Neural crest cell (in vitro differentiated cells): Measurements from ENCODE around the gene STXBP2. TPM values are rescaled to one million over a fixed set of nuclear protein-coding genes. Genes with fewer than 3 reads are reported as not detected.

Experiments used
- DNase-seq: peaks from one replicate; pipeline ENCODE4 v3.0.0; 2021; ENCODE audit warnings: low read depth, mixed read lengths, low spot score
- H3K27ac Mint-ChIP-seq: one replicate; pipeline ENCODE4 v1.8.0; 2021; ENCODE audit warnings: mild to moderate bottlenecking, mixed read lengths; ENCODE audit not compliant: unreplicated experiment
- H3K27me3 Mint-ChIP-seq: 2 replicates; pipeline ENCODE4 v1.8.0; 2021; ENCODE audit warnings: low read depth, mild to moderate bottlenecking, mixed read lengths
- H3K36me3 Mint-ChIP-seq: 2 replicates; pipeline ENCODE4 v1.8.0; 2021; ENCODE audit warnings: low read depth, mild to moderate bottlenecking, mixed read lengths
- H3K4me1 Mint-ChIP-seq: 2 replicates; pipeline ENCODE4 v1.8.0; 2021; ENCODE audit warnings: mixed read lengths
- H3K4me3 Mint-ChIP-seq: one replicate; pipeline ENCODE4 v1.8.0; 2021; ENCODE audit warnings: mild to moderate bottlenecking, mixed read lengths
- H3K9me3 Mint-ChIP-seq: 2 replicates; pipeline ENCODE4 v1.8.0; 2021; ENCODE audit warnings: mixed read lengths
- total RNA-seq: library from RNA; stranded (reverse); gene quantifications from 2 replicates; pipeline ENCODE4 v1.2.1, GENCODE V29; 2021
- TF ChIP-seq, protein P1 (sequence below): fragments of 200-600 bp; sonication (generic); conservative IDR thresholded peaks from 2 replicates; pipeline ENCODE4 v1.5.0; 2021; ENCODE audit warnings: antibody characterized with exemption, mild to moderate bottlenecking

The STXBP2 gene
- total RNA-seq, 1 donor from 2014 or later = 4.6 TPM

DNA sequence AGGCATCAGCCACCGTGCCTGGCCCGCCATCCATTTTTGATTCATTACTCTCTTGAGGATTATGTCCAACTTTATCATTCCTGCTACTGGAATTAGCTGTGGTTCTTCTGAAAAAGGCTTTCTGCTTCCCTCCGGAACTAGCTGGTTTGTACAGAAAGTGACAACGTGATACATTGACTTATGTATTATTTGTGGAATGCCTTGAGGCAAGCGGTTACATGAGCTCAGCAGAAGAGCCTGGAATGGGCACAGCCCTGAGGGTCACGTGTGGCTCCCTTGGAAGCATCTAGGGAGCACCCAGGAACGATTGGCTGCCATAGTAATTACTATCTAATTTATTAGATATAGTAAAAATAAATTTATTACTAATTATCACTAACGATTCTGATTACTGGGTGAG, 17.5 kb downstream of the STXBP2 start:
- H3K36me3 Mint-ChIP-seq = no peaks in the 10 kb centered on the region
- no peak overlapping the region for H3K27ac Mint-ChIP-seq
- no peak overlapping the region for H3K4me3 Mint-ChIP-seq
- H3K27me3 Mint-ChIP-seq = peaks cover 40% of the 10 kb centered on the region
- TF ChIP-seq, protein P1, sequence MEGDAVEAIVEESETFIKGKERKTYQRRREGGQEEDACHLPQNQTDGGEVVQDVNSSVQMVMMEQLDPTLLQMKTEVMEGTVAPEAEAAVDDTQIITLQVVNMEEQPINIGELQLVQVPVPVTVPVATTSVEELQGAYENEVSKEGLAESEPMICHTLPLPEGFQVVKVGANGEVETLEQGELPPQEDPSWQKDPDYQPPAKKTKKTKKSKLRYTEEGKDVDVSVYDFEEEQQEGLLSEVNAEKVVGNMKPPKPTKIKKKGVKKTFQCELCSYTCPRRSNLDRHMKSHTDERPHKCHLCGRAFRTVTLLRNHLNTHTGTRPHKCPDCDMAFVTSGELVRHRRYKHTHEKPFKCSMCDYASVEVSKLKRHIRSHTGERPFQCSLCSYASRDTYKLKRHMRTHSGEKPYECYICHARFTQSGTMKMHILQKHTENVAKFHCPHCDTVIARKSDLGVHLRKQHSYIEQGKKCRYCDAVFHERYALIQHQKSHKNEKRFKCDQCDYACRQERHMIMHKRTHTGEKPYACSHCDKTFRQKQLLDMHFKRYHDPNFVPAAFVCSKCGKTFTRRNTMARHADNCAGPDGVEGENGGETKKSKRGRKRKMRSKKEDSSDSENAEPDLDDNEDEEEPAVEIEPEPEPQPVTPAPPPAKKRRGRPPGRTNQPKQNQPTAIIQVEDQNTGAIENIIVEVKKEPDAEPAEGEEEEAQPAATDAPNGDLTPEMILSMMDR = no peak
- H3K4me1 Mint-ChIP-seq = peaks cover 13% of the 10 kb centered on the region
- H3K9me3 Mint-ChIP-seq = no peaks in the 10 kb centered on the region
- DNase-seq = no peak

DNA sequence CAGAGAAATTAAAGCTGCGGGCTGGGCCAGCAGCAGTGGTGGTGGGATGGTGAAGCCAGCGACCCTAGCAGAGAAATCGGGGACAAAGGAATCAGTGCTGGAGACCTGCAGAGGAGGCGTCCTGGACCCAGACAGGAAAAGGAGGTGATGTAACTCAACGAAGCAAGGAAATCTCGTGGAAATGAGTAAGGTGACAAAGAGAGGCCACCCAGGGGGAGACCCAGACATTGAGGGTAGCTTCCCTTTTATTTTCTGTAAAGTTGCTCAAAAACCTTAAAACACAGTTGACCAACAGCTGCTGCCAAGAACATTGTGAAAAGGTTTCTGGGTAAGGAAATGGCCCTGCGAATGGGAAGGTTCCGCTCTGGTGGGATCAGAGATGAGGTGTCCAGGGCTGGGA, 18.7 kb downstream of the STXBP2 start:
- H3K36me3 Mint-ChIP-seq = no peaks in the 10 kb centered on the region
- TF ChIP-seq, protein P1 = no peak
- H3K27ac Mint-ChIP-seq = no peak overlapping the region
- DNase-seq = no peak
- H3K4me1 Mint-ChIP-seq = peaks cover 13% of the 10 kb centered on the region
- H3K9me3 Mint-ChIP-seq = no peaks in the 10 kb centered on the region
- H3K27me3 Mint-ChIP-seq = peaks cover 35% of the 10 kb centered on the region
- H3K4me3 Mint-ChIP-seq = no peak overlapping the region

DNA sequence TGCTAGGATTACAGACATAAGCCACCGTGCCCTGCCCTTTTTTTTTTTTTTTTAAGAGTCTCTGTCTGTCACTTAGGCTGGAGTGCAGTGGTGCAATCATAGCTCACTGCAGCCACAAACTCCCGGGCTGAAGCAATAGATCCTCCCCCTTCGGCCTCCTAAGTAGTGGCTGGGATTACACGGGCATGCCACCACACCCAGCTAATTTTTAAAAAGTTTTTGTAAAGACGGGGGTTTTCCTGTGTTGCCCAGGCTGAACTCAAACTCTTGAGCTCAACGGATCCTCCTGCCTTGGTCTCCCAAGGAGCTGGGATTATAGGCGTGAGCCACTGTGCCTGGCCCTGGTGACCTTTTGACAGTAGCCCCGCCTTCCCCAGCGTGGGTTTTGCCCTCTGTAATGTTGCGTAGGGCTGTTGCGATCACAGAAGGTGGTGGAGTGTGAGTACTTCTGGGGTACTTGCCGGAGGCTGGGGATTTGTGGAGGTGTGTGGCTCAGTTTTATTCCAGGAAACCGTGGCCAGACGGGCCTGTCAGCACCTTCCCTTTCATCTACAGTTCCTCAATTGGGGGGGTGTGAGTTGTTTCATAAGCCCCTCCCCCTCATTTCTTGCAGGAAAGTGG, 20.3 kb downstream of the STXBP2 start:
- peaks cover 10% of the 10 kb centered on the region for H3K4me1 Mint-ChIP-seq
- no peaks in the 10 kb centered on the region for H3K36me3 Mint-ChIP-seq
- peaks cover 28% of the 10 kb centered on the region for H3K27me3 Mint-ChIP-seq
- H3K9me3 Mint-ChIP-seq = no peaks in the 10 kb centered on the region
- no peak overlapping the region for H3K4me3 Mint-ChIP-seq
- TF ChIP-seq, protein P1 = no peak
- DNase-seq = no peak
- H3K27ac Mint-ChIP-seq = no peak overlapping the region

DNA sequence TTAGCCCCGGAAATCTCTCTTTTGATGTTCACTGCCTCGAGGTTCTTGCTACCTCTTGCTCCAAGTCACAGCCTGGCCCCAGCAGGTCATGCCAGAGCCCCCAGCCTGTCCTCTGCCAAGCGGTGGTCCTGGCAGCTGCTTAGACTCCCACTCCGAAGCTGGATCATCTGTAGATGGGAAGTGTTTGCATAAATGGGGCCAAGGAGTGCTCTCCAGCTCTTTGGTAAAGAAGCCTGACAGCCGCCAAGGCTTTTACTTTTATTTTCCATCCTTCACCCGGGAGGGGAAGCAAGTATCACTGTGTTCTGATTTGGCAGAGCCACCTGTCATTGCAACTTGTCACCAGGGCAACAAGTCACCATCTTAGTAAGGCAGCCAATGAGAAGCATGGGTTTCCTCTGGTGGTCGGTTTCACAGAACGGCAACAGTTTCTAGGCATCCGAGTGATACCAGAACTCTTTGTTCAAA, 21.3 kb downstream of the STXBP2 start:
- no peaks in the 10 kb centered on the region for H3K9me3 Mint-ChIP-seq
- no peaks in the 10 kb centered on the region for H3K36me3 Mint-ChIP-seq
- no peak overlapping the region for H3K4me3 Mint-ChIP-seq
- TF ChIP-seq, protein P1 = no peak
- no peak overlapping the region for H3K27ac Mint-ChIP-seq
- DNase-seq = no peak
- H3K27me3 Mint-ChIP-seq = peaks cover 27% of the 10 kb centered on the region
- peaks cover 5% of the 10 kb centered on the region for H3K4me1 Mint-ChIP-seq

DNA sequence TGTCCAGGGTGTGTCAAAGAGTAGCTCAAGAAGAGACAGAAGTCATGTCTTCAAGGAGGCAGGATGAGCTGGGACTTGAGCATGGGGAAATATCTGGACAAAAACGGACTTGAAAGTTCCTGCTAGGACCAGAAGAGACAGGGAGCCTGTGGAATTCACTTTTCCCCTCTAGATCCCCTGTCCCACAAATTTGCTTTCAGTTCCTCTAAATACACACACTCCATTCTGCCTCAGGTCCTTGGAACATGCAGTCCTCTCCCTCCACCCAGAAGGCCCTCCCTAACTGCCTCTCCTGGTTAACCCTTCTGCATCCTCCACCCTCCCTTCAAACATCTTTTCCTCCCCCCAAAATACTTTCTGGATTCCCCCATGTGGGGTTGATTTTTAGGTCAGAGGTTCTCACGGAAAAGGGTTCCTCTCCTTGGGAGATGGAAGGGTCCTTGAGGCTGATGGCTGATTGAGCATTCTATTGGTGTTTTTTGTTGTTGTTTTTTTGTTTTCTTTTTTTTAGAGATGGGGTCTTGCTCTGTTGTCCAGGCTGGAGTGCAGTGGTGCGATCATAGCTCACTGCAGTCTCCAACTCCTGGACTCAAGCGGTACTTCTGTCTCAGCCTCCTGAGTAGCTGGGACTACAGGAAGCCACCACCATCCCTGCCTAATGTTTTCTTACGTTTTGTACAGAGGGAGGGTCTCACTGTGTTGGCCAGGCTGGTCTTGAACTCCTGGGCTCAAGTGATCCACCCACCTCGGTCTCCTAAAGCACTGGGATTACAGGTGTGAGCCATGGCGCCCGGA, 25.0 kb downstream of the STXBP2 start:
- no peaks in the 10 kb centered on the region for H3K36me3 Mint-ChIP-seq
- TF ChIP-seq, protein P1 = no peak
- peaks cover 5% of the 10 kb centered on the region for H3K4me1 Mint-ChIP-seq
- H3K27ac Mint-ChIP-seq = no peak overlapping the region
- H3K4me3 Mint-ChIP-seq = no peak overlapping the region
- H3K27me3 Mint-ChIP-seq = peaks cover 36% of the 10 kb centered on the region
- DNase-seq = no peak
- H3K9me3 Mint-ChIP-seq = no peaks in the 10 kb centered on the region
